Glomerular visceral epithelial cell (primary cell): Measurements from ENCODE around the gene TCFL5.
"Not testable (repeated sequence)": the region's sequence is repeated elsewhere in the genome, so short reads cannot be mapped to it uniquely, and the experiment has no call there.

Experiments used
- DNase-seq: peaks from one replicate; pipeline ENCODE4 v3.0.0-alpha.2; 2016; ENCODE audit errors: extremely low spot score

The TCFL5 gene

DNA sequence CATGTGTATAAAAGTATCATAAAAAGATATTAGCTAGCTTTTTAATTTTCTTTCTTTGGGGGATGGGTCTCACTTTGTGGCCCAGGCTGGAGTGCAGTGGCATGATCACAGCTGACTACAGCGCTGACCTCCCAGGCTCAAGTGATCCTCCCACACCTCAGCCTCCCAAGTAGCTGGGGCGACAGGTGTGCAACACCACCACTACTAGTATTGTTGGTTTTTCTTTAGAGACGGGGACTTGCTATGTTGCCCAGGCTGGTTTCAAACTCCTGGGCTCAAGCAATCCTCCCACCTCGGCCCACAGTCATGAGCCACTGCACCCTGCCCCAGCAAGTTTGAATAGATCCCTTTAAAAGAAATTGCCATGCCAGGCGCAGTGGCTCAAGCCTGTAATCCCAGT, 6.5 kb downstream of the TCFL5 start:
- DNase-seq: no peak

DNA sequence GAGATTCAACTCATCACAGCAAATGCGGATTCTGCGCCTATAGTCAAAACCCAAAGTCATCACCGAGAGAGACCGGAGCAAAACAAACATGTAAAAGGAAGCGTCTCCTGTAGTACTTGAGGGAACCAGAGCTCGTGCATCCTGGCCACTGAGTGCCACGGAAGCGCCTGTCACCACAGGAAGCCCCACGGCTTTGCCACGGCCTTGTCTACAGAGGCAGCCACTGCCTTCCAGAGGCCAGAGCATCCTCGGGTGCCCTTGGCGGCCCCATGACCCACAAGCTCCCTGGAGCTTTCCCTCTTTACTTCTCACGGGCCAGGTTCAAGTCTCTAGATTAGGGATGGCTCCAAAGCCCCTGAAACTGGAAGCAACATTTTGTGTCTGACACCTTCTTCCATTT, 7.5 kb downstream of the TCFL5 start:
- no peak for DNase-seq

DNA sequence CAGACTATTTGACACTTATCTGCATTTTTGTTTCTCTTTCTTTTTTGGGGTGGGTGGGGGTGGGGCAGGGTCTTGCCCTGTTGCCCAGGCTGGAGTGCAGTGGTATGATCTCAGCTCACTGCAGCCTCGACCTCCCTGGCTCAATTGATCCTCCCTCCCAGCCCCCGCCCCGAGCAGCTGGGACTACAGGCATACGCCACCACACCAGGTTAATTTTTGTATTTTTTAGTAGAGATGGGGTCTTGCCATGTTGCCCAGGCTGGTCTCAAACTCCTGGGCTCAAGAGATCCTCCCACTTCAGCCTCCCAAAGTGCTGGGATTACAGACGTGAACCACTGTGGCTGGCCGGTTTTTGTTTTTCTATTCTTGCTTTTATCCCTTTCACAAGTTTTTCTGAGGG, 8.3 kb downstream of the TCFL5 start:
- not testable (repeated sequence) for DNase-seq

DNA sequence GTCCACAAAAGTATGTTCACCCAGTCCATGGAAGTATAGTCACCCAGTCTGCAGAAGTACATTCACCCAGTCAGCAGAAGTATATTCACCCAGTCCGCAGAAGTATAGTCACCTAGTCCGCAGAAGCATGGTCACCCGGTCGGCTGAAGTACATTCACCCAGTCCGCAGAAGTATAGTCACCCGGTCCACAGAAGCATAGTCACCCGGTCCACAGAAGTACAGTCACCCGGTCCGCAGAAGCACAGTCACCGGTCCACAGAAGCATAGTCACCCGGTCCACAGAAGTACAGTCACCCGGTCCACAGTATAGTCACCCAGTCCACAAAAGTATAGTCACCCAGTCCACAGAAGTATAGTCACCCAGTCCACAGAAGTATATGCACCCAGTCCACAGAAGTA, 8.8 kb downstream of the TCFL5 start:
- DNase-seq: no peak

DNA sequence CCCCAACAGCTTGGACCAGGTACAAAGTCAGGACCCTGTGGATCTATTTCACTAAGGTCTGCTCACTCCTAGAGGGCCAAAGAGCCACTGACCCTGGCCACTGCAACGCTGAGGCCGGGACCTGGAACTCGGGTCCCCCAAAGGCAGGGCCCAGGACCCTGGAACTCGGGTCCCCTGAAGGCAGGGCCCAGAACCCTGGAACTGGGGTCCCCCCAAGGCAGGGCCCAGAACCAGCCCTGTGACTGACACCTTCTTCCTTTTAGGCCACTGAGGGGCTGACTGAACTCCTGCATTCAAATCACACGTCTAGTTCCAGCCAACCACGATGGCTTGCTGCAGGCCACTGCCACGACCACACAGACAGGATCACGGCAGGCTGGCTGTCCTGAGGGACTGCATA, 9.4 kb downstream of the TCFL5 start:
- DNase-seq: no peak

DNA sequence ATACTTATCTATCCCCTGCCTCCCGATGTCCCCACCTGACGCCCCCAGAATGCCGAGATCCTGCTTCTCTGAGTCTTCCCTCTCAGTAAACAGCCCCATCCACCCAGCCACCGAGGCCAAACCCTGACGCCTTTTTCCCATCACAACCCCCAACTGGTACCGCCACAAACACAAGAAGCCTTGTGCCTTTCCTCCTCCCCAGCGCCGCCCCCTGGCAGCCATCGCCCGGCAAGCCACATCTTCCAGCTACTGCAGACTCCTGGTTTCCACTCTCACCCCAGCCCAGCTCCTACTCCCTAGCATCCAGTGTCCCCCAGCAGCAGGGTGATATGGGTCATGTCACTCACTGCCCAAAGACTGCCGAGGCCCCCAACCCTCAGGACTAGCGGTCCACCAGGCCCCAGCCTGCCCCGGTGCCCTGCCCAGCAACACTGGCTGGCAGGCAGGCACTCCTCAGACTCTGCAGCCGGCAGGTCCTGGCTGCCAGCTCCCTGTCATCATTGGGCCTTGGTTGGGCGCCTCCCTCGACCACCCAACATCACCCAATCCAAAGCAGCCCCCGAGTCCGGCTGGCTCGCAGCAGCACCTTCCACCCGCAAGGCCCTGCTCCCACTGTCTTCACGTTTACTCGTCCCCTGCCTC, 11.2 kb downstream of the TCFL5 start:
- DNase-seq: no peak

DNA sequence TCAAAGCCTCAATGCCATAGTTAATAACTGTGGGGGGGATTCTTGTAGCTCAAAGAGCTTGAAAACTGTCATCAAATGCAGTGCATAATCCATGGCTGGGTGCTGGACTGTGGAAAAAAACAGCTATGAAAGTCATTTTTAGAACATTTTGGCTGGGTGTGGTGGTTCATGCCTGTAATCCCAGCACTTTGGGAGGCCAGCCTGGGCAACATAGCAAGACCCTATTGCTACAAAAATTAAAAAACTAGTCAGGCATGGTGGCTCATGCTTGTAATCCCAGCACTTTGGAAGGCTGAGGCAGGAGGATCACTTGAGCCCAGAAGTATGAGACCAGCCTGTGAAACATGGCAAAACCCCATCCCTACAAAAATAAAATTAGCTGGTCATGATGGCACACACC, 12.2 kb downstream of the TCFL5 start:
- no peak for DNase-seq

DNA sequence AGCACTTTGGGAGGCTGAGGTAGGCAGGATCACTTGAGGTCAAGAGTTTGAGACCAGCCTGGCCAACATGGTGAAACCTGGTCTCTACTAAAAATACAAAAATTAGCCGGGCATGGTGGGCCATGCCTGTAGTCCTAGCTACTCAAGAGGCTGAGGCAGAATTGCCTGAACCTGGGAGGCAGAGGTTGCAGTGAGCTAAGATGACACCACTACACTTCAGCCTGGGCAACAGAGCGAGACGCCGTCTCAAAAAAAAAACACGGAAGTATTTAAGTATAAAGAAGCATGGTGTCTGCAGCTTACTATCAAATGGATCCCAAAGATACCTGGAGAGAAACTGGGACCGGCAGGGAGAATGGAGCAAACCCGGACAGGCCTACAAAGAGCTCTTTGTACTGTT, 12.7 kb downstream of the TCFL5 start:
- not testable (repeated sequence) for DNase-seq

DNA sequence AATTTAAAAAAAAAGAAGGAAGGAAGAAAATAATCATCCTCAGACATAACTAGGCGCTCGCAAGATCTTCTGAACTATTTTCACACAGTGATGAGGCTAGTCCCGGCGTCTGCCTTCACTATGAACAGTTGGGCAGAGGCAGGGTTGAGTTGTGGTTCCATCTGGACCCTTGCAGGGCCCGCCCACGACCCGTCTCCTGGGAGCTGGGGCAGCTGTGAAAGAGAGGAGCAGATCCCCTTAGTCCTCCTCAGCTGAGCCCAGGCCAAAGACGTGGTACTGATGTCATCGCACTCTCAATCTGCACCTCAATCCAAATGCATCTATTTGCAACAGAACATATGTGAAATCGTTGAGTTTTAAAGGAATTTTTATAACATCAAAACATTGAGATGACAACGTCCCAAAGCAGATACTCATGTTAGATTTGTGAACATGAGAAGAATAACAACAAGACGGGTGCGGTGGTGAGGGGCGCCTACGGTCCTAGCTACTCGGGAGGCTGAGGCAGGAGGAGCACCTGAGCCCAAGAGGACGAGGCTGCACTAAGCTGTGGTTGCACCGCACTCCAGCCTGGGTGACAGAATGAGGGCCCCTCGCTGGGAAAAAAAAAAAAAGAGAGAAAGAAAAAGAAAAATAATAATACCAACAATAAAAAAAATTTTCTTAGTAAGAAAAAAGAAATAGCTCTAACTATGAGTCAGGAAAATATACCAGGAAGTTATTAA, 15.3 kb downstream of the TCFL5 start:
- DNase-seq: no peak

DNA sequence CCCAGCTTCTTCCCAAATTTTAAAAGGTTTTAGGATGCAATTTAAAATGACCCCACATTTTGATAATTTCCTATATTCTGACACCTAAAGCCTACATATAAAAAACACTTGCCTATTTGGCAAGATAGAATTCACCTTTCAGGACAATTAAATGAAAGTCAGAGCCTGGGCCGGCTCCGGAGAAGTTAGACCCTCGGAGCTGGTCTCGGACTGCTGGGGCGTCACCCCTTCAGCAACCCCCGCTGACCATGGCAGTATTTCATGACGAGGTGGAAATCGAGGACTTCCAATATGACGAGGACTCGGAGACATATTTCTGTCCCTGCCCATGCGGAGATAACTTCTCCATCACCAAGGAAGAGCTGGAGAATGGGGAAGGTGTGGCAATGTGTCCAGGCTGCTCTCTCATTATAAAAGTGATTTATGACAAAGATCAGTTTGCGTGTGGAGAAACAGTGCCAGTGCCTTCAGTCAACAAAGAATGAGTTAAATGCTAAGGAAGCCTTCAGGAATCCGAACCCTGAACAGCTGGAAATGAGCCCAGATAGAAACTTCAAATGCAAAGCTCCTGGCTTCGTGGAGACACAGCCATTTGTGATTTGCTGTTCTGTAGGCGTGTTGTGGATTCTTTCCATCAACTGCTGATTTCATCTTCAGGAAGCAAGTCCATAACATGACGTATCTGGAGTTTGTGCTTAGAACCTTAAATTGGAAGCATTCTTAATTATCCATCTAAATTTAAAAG, 16.0 kb downstream of the TCFL5 start:
- DNase-seq: no peak

DNA sequence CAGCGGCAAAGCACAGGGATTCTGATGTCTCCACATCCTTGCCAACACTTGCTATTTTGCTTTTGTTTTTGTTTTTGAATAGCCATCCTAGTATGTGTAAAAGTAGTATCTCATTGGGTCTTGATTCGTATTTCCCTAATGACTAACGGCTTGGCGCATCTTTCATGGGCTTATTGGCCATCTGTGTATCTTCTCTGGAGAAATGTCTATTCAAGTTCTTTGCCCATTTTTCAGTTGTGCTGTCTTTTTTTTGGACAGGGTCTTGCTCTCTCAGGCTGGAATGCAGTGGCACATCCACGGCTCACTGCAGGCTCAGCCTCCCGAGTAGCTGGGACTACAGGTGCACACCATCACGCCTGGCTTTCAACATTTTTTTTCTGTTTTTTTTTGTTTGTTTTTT, 17.4 kb downstream of the TCFL5 start:
- no peak for DNase-seq

DNA sequence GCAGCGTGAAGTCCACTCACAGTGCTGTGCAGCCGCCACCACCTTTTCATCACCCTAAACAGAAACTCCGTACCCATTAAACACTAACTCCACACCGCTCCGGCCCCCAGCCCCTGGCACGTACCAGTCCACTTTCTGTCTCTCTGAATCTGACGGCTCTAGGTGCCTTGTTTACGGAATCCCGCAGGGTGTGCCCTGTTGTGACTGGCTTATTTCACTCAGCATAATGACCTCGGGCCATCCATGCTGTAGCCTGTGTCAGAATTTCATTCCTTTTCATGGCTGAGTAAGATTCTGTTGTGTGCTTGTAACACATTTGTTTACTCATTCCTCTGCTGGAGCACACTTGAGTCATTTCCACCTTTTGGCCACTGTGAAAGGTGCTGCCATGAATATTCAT, 18.0 kb downstream of the TCFL5 start:
- DNase-seq: no peak

DNA sequence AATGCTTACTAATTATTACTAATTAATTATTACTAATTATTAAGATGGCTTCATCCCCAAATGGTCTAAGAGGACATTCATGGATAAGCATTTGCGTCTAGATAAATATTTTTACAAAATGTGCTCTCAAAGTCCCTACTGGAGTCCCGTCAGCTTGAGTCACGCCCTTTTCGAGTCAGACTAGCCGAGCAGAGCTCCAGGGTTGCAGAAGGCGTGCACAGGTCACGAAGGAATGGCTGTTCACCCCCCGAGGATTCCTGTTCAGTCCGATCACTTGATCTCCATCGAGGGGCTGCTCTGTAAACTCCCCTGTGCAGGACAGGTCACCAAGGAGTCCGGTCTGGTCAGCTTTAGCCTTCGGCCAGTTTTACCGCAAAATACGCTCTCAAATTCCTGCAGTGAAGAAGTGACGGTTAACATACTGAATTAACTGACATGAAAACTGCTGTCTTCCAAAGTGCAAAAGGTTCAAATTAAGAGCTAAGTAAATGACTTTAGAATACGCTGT, 19.9 kb downstream of the TCFL5 start:
- DNase-seq: no peak

DNA sequence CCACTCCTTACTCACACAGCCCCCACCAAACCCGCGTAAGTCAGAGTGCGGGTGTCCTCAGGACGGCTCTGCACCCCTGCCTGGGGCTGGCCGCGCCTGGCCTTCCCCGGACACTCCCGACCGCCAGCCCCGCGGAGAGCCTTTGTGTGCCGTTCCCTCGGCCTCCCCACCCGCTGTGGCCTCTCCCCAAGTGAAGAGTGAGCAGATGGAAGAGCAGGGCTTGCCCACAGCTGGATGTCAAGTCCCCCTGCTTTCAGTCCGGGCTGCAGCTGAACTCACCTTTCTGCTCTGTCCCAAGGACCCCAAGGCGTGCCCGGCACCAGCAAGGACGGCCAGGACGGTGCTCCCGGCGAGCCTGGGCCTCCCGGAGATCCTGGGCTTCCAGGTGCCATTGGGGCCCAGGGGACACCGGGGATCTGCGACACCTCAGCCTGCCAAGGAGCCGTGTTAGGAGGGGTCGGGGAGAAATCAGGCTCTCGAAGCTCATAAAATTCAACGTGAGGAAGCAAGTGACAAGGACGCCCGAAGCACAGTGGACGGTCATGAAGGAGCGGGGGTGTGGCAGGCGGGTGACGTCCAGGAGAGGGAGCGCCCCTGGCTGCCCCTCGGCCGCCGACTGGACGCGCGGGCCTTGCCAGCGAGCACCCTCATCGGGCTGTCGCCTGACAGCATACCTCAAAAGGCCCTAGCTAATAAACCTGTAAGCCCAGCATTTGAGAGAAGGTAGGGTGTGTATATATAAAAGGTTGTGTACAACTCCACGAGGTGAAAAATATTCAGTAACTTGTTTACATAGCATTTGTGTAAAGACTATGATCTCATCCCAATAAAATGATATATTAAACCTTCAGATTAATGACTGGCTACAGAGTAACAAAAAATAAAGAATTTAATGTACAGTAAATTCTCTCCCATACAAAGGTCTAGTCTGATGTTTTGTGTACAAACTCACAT, 21.1 kb downstream of the TCFL5 start:
- no peak for DNase-seq

DNA sequence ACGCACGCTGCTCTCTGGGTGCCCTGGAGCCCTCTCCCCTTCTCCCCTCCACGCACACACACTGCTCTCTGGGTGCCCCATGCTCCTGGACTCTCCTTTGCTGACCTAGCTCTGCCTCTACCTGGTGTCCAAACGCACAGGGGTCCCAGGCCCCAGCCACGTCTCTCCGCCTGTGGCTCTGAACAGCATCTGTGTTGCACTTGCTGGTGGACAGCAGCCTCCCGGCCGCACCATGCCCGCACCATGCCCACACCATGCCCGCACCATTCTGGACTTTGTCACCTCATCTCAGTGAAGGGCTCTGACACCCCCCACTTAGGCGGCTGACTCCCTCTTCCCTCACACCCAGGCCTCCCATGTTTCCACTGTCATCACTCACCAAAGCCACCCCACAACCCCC, 21.8 kb downstream of the TCFL5 start:
- no peak for DNase-seq

DNA sequence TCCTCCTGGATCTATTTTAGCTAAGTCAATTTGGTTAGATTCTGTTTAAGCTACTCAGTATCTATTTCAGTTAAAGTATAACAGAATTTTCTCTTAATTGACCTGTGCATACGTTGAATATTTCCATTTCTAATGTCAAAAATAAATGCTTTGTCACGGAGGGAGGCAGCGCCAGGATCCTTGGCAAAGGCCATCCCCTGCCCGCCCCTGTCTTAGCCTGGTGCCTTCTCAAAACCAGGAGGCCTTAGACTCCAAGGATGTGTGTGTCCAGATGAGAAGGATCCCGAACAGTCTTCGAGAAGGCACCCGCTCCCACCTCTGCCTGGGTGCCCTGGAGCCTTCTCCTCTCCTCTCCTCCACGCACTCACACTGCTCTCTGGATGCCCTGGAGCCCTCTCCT, 22.4 kb downstream of the TCFL5 start:
- DNase-seq: no peak

DNA sequence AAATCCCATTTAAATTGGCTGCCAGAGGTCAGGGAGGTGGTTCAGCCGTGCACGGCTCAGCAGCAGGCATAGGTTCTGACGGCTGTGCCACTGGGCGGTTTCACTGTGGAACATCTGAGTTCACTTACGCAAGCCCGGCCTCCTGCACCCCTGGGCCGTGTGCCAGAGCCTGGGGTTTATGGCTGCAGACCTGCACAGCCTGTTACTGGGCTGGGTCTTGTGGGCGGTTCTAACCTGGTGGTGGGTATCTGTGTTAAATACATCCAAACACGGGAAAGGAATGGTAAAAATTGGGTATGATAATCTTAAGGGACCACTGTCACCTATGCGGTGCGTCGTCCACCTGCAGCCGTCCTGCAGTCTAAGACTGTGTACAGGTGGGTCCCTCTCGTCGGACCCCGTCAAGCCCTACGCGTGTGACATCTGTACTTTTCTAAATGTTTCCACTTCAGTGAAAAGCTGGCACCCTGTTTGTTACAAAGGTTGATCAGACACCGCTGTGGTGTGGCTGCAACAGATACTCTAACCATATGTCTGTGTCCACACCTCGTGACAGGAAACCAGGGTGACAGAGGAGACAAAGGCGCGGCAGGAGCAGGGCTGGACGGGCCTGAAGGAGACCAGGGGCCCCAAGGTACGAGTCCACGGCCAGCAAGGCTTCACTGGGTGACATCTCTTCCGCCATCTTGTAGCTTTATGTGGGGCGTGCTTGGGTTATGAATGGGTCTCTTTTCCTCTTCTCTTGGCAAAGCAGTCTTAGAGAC, 23.3 kb downstream of the TCFL5 start:
- DNase-seq: no peak

DNA sequence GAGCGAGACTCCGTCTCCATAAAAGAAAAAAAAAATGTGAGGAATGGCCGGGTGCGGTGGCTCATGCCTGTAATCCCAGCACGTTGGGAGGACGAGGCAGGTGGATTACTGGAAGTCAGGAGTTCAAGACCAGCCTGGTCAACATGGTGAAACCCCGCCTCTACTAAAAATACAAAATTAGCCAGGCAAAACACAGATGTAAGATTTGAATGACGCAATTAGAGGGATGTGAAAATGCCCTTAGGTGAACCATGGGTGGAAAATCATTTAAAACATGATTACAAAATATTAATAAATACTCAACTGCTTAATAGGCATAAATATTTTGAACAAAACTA, 23.9 kb downstream of the TCFL5 start:
- DNase-seq: no peak

DNA sequence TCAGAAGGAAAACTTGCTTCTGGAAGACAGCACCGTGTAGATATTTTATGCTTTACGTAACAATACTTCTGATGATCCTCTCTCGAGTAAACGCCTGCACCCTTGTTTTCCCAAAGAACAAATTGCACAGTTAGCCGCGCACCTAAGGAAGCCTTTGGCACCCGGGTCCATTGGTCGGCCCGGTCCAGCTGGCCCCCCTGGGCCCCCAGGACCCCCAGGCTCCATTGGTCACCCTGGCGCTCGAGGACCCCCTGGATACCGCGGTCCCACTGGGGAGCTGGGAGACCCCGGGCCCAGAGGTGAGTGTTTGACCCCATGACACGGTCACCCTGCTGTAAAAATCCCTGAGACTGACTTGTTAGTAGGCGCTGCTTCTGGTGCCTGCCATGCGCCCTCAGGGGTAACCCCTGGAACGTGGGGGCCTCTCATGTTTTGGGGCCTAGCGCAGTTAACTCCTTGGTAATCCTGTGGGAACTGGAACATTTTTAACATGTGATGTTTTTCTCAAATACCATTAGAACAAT, 24.6 kb downstream of the TCFL5 start:
- no peak for DNase-seq

DNA sequence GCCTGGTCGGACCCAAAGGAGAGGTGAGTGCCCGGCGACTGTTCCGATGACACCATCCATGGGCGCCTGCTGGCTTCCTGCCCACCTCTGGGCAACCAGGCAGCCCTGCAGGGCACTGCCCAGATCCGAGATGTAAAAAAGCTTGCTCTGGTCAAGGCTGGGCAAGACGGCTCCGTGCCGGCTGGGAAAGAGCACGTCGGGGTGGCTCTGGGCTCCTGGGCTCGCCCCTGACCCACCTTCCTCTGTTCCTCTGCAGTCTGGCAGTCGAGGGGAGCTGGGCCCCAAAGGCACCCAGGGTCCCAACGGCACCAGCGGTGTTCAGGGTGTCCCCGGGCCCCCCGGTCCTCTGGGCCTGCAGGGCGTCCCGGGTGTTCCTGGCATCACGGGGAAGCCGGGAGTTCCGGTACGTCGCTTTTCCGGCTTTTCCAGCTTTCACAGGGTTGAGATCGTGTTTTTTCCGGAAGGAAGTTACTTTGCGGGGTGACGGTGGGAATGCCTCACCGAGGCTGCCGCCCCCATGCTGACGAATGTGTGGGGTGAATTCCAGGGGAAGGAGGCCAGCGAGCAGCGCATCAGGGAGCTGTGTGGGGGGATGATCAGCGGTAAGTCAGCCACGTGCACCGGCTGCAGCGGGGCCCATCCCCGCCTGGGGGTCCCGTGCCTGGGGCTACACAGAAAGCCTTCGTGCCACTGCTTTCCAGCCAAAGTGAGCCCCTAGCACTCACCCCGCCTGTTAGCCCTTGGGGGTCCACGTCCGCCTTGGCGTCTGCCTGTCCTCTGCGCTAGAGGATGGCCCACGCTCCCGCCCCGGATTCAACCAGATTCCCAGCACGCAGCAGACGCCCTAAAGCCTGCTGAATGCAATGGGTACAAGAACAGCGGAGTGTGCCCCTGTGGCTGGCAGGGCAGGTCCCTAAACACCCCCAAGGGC, 25.4 kb downstream of the TCFL5 start:
- no peak for DNase-seq
